SU-DHL-6 (cell line): Measurements from ENCODE around the gene CADM1.

Experiments
- H2AFZ ChIP-seq: fragments of 200-600 bp; sonication (generic); 2 replicates; pipeline ENCODE4 v1.6.1; 2014; ENCODE audit warnings: low read depth, mild to moderate bottlenecking, moderate library complexity, mixed read lengths, antibody characterized with exemption, low read length; ENCODE audit not compliant: severe bottlenecking
- H3F3A ChIP-seq: fragments of 200-600 bp; shearing (Covaris generic); 2 replicates; pipeline ENCODE4 v1.6.0; 2016; ENCODE audit warnings: antibody characterized with exemption, mild to moderate bottlenecking; ENCODE audit not compliant: insufficient read depth
- H3K27ac ChIP-seq: fragments of 200-600 bp; sonication (generic); 2 replicates; pipeline ENCODE4 v1.5.1; 2016; ENCODE audit warnings: low read depth, mild to moderate bottlenecking, low read length, moderate library complexity, mixed read lengths
- H3K27me3 ChIP-seq: fragments of 200-600 bp; sonication (generic), shearing (Covaris generic); 2 replicates; pipeline ENCODE4 v1.6.0; 2014; ENCODE audit warnings: mild to moderate bottlenecking, low read length
- H3K36me3 ChIP-seq: fragments of 200-600 bp; sonication (generic); 2 replicates; pipeline ENCODE4 v1.6.1; 2014; ENCODE audit warnings: mild to moderate bottlenecking, low read length, mixed read lengths
- H3K4me2 ChIP-seq: fragments of 300-600, 200-600 bp; shearing (Covaris generic), sonication (generic); 2 replicates; pipeline ENCODE4 v1.6.0; 2014; ENCODE audit warnings: low read length, low read depth, mild to moderate bottlenecking; ENCODE audit not compliant: poor library complexity, severe bottlenecking
- H3K4me3 ChIP-seq: fragments of 200-600 bp; sonication (generic); 2 replicates; pipeline ENCODE4 v1.5.1; 2014; ENCODE audit warnings: antibody characterized with exemption, low read length, mild to moderate bottlenecking, mixed read lengths; ENCODE audit not compliant: insufficient read depth, poor library complexity, severe bottlenecking
- H3K79me2 ChIP-seq: fragments of 200-600 bp; sonication (generic); 2 replicates; pipeline ENCODE4 v1.6.1; 2014; ENCODE audit warnings: mild to moderate bottlenecking, low read length, moderate library complexity; ENCODE audit not compliant: insufficient read depth
- H3K9ac ChIP-seq: fragments of 200-600 bp; sonication (generic); 2 replicates; pipeline ENCODE4 v1.7.0; 2014; ENCODE audit warnings: mild to moderate bottlenecking, low read length
- H3K9me2 ChIP-seq: fragments of 200-600 bp; sonication (generic); replicated peaks from 2 replicates; pipeline ENCODE4 v1.6.1; 2014; ENCODE audit warnings: low read length; ENCODE audit not compliant: insufficient read depth
- H3K9me3 ChIP-seq: fragments of 200-600 bp; sonication (generic); 2 replicates; pipeline ENCODE4 v1.6.1; 2014; ENCODE audit warnings: low read length, mixed read lengths; ENCODE audit not compliant: insufficient read depth
- H4K20me1 ChIP-seq: fragments of 200-600 bp; sonication (generic); 2 replicates; pipeline ENCODE4 v1.6.1; 2014; ENCODE audit warnings: low read depth, mild to moderate bottlenecking, antibody characterized with exemption, low read length, moderate library complexity, mixed read lengths
- EZH2phosphoT487 ChIP-seq: fragments of 200-600 bp; sonication (generic), shearing (Covaris generic); conservative IDR thresholded peaks from 2 replicates; pipeline ENCODE4 v1.6.1; 2018; ENCODE audit warnings: mild to moderate bottlenecking, antibody characterized with exemption, low read length, moderate library complexity, mixed read lengths
- TF ChIP-seq, protein P1 (sequence below): fragments of 200-600 bp; sonication (generic); IDR thresholded peaks from one replicate; pipeline ENCODE4 v1.5.1; 2017; ENCODE audit warnings: antibody characterized with exemption, mild to moderate bottlenecking, low read length, moderate library complexity; ENCODE audit not compliant: insufficient read depth, poor library complexity, severe bottlenecking

The CADM1 gene

DNA sequence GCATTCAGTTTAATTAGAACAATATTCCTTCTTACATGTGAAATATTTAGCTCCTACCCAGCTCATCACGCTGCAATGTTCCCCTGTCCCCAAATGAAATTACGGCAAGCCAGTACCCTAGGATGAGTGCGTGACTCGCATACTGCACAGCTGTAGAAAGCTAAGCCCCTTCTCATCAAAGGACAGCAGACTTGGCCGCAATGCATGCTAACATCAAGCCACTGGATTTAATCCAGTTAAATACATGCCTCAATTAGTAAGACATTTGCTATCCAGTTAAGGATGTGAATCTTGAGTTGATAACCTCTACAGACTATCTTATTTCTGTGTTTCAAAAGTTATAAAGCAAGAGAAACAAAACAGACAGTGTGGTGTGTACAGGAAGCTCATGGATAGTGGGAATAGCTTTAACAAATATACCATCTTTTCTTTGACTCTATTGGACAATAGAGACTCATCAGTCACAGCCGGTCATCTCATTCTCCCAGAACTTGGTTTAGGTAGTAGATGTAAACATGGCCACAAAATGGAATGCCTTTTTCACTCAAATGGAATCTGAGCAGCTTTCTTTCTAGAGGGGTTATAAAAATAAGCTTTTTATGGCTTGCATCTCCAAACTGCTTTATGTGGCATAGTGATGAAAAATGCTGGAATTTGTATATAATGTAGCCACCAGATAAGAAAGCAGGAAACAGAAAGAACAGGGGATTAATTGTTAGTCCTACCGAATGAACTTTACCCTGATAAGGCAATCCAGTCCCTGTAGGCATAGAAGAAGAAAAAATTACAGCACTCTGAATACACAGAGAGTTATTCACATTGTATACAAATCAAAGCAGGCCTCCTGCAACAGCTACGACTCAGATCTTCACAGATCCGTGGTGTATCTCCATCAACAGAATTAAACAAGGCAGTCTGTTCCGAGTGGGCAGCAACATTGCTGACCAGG lies 224.1 kb downstream of the CADM1 start:
- H3K9me3 ChIP-seq = no peaks in the 10 kb centered on the region
- H3F3A ChIP-seq = no peaks in the 10 kb centered on the region
- H3K4me2 ChIP-seq = no peak overlapping the region
- H3K79me2 ChIP-seq = no peaks in the 10 kb centered on the region
- H3K27ac ChIP-seq = no peak overlapping the region
- H3K4me3 ChIP-seq = no peak overlapping the region
- TF ChIP-seq, protein P1, sequence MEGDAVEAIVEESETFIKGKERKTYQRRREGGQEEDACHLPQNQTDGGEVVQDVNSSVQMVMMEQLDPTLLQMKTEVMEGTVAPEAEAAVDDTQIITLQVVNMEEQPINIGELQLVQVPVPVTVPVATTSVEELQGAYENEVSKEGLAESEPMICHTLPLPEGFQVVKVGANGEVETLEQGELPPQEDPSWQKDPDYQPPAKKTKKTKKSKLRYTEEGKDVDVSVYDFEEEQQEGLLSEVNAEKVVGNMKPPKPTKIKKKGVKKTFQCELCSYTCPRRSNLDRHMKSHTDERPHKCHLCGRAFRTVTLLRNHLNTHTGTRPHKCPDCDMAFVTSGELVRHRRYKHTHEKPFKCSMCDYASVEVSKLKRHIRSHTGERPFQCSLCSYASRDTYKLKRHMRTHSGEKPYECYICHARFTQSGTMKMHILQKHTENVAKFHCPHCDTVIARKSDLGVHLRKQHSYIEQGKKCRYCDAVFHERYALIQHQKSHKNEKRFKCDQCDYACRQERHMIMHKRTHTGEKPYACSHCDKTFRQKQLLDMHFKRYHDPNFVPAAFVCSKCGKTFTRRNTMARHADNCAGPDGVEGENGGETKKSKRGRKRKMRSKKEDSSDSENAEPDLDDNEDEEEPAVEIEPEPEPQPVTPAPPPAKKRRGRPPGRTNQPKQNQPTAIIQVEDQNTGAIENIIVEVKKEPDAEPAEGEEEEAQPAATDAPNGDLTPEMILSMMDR = no peak
- TF ChIP-seq EZH2phosphoT487 = no peak
- H3K9ac ChIP-seq = no peak overlapping the region
- no peaks in the 10 kb centered on the region for H3K9me2 ChIP-seq
- no peak overlapping the region for H2AFZ ChIP-seq
- no peaks in the 10 kb centered on the region for H4K20me1 ChIP-seq
- H3K36me3 ChIP-seq = no peaks in the 10 kb centered on the region
- no peaks in the 10 kb centered on the region for H3K27me3 ChIP-seq

DNA sequence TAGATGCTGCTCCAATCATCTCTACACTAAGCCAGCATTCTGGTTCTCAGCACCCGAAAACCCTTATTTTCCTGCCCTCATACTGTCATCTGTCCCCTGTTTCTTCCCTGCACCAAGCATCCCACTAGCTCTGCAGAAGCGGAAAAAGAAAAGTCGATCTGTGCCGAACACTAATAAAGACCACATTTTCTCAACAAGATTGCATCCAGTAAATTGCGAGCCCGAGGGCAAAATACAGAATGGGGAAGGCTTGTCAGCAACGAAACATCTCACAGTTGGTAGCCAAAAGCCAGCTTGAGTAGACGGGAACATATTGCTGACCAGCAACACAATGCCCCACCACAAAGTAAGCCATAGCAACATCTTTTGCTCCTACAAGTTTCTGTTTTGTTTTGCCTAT lies 227.4 kb downstream of the CADM1 start:
- no peaks in the 10 kb centered on the region for H3F3A ChIP-seq

DNA sequence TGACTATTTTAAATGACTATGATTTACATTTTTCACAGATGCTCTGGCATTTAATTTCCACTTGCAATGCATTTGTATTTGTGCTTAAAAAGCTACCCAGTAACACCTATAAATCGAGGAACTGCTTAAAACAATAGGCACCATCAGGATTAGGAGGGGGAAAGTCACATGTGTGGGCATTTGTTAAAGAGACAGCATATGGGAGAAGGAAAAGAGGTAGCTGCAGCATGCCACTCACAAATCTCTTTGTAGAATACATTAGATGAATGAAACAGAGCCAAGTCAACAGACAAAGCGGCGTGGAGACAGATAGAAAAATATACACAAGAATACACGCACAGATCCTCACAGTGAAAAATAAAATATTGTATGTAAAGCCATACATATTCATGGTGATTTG lies 228.0 kb downstream of the CADM1 start:
- no peak overlapping the region for H3K9ac ChIP-seq
- H3K4me2 ChIP-seq = no peak overlapping the region
- H3K79me2 ChIP-seq = no peaks in the 10 kb centered on the region
- H3F3A ChIP-seq = no peaks in the 10 kb centered on the region
- H3K9me3 ChIP-seq = no peaks in the 10 kb centered on the region
- H3K9me2 ChIP-seq = no peaks in the 10 kb centered on the region
- H3K27ac ChIP-seq = no peak overlapping the region
- H3K36me3 ChIP-seq = no peaks in the 10 kb centered on the region
- TF ChIP-seq, protein P1 = no peak
- TF ChIP-seq EZH2phosphoT487 = no peak
- no peak overlapping the region for H2AFZ ChIP-seq
- H3K27me3 ChIP-seq = no peaks in the 10 kb centered on the region
- no peaks in the 10 kb centered on the region for H4K20me1 ChIP-seq
- no peak overlapping the region for H3K4me3 ChIP-seq

More for the DNA sequence above, 227.4 kb downstream of the CADM1 start:
- no peaks in the 10 kb centered on the region for H3K27me3 ChIP-seq
- H3K27ac ChIP-seq = no peak overlapping the region
- H3K4me3 ChIP-seq = no peak overlapping the region
- TF ChIP-seq EZH2phosphoT487 = no peak
- TF ChIP-seq, protein P1 = no peak
- no peaks in the 10 kb centered on the region for H3K9me2 ChIP-seq
- H3K36me3 ChIP-seq = no peaks in the 10 kb centered on the region
- no peaks in the 10 kb centered on the region for H3K79me2 ChIP-seq
- H4K20me1 ChIP-seq = no peaks in the 10 kb centered on the region
- no peak overlapping the region for H2AFZ ChIP-seq
- H3K9me3 ChIP-seq = no peaks in the 10 kb centered on the region
- no peak overlapping the region for H3K9ac ChIP-seq
- H3K4me2 ChIP-seq = no peak overlapping the region
